ENCODE results near the gene SLC25A34. TPM values are rescaled to one million over a fixed set of nuclear protein-coding genes. Genes with fewer than 3 reads are reported as not detected.
A peak's percentile ranks its signal among the peaks of the same experiment; 100 is the strongest.

The SLC25A34 gene
- total RNA-seq, 1 experiment from 2014 or later, result not detected

DNA sequence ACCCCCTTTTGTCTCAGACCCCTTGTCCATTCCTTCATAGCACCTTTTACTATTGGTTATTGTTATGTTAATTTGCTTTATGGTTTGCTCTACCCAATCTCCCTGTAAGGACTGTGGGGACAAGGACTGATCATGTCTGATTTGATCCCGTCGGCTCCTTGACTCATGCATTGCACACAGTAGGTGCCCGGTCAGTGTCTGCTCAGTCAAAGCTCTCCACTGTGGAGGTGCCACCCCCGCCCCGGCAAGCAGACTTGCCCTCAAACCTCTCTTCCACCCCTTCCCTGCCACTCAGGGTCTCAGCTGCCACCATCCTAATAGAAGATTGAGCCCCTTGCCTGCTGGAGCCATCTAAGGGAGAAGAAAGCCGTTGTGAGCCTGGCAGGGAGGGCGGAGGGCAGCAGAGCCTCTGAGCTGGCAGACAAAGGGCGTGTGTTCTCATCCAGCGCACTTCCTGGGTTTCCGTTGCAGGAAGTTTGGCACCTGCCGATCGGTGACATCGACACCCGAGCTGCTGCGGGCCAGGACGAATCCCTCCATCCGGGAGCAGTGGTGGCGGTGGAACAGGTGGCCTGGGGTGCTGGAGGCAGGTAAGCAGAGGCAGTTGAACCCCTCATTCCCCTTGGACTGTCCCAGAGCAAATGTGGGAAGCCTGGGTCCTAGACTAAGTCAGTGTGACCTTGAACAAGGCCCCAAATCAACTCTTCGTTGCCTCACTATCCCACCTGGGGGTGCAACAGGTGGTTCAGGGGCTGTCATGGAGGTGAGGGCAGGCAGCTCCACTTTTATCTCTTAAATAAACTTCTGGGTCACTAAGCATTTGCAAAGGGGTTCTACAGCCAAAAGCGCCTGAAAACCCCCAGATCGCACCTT is 20.3 kb downstream of the SLC25A34 start:
- no peak overlapping the region for H3K4me3 ChIP-seq
- no peaks in the 10 kb centered on the region for H3K36me3 ChIP-seq
- no peaks in the 10 kb centered on the region for H3K9me3 ChIP-seq
- DNase-seq, result peak; percentile 56
- no peaks in the 10 kb centered on the region for H3K27me3 ChIP-seq

DNA sequence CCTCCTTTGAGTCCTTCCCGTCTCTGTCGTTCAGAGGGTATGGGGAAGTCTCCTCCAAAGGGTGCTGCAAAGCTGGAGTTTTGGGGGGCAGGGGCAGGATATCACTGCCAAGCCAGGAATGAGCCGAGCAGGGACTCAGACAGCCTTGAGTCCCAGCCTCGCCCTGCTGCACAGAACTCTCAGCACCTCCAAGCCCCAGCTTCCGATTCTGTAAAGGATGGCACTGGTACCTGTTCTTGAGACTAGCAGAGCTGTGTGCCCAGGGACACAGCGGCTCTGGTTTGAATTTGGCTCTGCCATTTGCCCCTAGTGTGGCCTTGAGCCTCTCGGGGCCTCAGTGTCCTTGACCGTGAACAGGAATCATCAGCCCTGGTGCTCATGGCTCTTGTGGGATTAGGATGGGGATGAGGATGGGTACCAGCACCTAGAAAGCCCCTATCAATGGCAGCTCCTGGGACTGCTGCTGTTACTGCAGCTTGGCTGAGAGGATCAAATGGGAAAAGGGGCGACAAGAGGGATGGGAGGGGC is 21.0 kb downstream of the SLC25A34 start:
- no peak for DNase-seq
- Histone ChIP-seq H3K27me3 (no peaks in the 10 kb centered on the region), H3K36me3 (no peaks in the 10 kb centered on the region), H3K4me3 (no peak overlapping the region), H3K9me3 (no peaks in the 10 kb centered on the region)

DNA sequence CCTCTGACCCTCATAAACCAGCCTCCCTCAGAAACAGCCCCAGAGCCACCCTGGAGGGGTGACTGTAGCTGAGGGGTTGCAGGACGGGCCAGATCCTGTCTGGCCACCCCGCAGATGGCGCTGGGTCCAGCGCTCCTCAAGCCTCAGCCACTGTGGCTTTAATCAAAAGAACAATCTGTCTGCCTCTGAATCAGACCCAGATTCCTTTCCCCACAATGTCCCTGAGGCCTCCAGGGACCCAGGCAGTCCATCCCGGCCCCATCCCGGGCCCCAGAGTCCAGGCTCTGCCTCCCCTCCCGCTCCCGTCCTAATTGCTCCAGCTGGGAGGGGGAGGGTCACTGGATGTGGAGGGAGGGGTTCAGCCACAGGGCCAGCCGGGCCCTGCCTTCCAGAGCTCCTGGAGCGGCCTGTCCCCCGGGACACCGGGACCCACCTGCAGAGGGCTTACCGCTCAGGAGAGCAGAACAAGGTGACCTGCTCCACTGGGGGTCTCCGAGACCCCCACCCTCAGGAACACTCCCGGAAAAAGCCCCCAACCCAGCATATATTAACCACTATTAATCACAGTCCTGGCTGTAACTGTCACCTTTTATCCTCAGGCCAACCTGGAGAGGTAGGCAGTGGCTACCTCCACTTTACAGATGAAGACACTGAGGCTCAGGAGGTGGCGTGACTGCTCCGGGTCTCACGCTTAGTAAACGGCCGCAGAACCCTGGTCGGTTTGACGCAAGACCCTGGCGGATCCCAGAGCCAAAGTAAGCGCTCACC is 21.7 kb downstream of the SLC25A34 start:
- DNase-seq, result no peak
- Histone ChIP-seq H3K36me3 (no peaks in the 10 kb centered on the region), H3K9me3 (no peaks in the 10 kb centered on the region), H3K27me3 (no peaks in the 10 kb centered on the region), H3K4me3 (no peak overlapping the region)

DNA sequence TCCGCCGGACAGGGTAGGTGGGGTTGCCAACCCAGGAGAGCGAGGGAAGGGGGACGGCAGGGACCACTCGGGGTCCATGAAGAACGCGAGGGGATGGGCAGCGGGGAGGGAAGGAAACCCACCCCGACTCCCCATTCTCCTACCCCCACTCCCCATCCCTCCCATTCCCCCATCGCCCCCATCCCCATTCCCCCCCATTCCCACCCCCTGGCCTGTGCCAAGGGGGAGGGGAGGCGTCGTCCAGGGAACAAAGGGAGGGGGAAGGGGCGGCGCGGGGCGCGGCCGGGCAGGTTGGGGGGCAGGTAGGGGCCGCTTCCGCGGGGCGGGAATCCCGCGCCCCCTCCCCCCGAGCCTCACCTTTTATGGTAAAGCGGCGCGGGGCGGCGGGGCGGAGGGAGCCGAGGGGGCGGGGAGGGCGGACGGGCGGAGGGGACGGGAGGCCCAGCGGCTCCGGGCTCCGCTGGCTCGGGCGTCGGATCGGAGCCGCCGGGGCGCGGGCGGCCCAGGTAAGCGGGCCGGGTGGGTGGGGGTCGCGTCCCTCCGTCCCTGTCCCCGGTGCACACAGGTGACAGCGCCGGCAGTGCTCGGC is 22.4 kb downstream of the SLC25A34 start, which contains the start of gene FBLIM1:
Gene FBLIM1, plus strand, starts transcription at position 453 of the 589 bp plus-strand sequence. CDS start 6,189 bp downstream, outside the sequence.
- no peak for DNase-seq
- Histone ChIP-seq H3K9me3 (no peaks in the 10 kb centered on the region), H3K27me3 (no peaks in the 10 kb centered on the region), H3K36me3 (no peaks in the 10 kb centered on the region), H3K4me3 (peak within 1 kb of the TSS; percentile 59)

DNA sequence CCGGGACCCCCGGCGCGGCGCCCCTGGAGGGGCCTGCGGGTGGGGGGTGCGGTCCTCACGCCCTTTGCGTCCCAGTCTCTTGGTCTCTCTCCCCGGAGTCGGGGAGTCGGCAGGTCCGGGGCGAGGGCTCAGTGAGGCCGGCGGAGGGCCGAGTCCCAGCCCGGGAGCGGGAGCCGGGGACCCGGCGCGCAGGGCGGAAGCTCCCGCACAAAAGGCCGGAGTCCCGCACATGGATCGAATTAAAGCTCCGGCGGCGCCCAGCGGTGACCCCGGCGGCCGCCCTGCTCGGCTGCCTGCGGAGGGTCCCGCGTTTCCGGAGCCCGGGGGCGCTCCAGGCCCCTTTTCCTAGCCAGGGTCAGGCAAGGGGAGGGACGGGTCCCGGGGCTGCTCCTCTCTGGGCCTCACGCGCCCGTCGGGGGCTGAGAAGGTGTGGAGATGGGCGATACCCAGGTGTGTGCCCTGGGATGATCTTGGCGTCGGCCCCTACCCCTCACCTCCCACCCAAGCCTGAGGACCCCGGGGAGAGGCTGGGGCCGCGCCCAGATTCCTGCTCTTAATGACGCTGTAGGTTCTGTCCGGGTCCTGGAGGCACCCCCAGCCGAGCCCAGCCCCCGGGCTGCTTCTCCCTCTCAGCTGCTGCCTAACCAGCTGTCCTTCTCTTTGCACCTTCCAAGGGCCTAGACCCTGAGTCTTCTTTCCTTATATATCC is 23.0 kb downstream of the SLC25A34 start:
- Histone ChIP-seq H3K36me3 (no peaks in the 10 kb centered on the region), H3K27me3 (no peaks in the 10 kb centered on the region), H3K9me3 (no peaks in the 10 kb centered on the region), H3K4me3 (peak overlapping the region; percentile 59)
- DNase-seq, result no peak

DNA sequence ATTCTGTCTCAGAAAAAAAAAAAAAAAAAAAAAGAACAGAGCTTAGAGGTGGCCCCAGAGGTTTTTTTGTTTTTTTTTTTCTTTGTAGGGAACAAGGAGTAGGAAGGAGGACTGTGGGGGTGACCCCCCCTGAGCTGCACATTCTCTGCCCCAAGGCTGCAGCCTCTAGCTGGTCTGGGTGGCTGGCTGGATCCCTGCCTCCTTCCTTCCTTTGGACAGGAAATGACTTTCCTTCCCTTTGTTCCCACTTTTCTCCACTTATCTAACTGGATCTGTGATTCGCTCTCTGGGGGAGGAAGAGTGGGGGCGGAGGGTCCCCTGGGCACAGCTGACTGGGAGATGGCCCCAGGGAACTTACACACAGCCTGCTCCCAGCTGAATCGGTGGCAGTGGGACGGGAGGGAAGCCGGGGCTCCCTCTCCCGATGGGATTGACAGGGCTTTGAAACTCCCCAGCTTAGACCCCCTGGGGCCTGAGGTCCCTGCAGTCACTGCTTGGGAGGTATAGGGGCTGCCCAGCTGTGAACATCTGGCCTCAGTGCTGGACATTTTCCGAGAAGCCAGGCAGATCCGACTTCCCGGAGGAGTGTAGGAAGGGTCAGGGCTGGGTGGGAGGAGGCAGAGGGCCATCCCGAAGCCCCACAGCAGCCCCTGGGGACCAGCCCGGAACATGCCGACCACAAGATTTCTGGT is 24.6 kb downstream of the SLC25A34 start:
- Histone ChIP-seq H3K36me3 (no peaks in the 10 kb centered on the region; the same call in 1 of the 2 replicates), H3K9me3 (no peaks in the 10 kb centered on the region), H3K4me3 (no peak overlapping the region), H3K27me3 (no peaks in the 10 kb centered on the region)
- DNase-seq, result peak; percentile 70

DNA sequence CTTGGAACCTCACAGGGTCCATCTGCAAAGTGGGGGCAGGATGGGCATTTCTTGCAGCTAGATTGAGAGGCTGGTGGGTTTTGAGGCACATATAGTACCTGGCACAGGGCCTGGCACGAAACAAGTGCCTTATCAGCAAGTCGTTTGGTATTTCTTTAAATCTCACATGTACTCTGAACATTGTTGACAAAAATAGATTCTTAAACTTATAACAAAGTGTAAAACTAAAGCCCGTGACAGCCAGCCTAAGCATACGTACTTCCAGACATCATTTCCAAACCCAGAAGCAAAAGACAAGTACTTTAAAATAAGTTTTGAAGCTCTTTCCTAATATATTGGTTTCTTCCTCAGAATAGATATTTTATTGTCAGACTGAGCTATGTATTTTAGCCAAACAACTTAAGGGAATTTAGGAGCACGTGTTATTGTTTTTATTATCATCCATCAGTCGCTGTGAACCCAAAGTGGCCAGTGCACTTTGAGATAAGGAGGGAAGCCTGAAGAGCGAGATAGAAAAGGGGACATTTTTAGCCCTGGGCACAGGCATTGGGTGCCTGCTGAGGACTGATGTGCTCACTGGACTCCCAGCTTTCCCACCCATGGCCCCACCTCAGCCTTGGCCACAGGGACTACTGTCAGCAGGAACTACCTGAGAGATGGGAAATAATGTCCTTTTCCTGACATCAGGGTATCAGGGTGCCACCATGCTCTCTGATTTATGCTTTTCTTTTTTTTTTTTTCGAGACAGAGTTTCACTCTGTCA is 25.5 kb downstream of the SLC25A34 start:
- H3K27me3 ChIP-seq, result no peaks in the 10 kb centered on the region
- no peak for DNase-seq
- no peaks in the 10 kb centered on the region; the same call in 1 of the 2 replicates for H3K36me3 ChIP-seq
- no peaks in the 10 kb centered on the region for H3K9me3 ChIP-seq
- no peak overlapping the region for H3K4me3 ChIP-seq

DNA sequence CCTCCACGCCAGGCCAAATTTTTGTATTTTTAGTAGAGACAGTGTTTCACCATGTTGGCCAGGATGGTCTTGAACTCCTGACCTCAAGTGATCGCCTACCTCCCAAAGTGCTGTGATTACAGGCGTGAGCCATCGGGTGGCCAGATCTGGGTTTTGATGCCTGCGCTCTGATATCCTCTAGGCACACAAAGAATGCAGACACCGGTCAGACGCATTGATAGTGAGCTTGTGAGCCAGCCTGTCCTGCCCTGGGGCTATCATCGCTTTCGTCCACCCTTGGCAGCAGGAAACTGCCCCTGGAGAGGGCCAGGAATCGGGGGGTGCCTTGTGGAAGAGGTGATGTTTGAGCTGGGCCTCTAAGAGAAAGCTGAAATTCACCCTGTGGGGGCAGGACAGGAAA is 26.5 kb downstream of the SLC25A34 start:
- Histone ChIP-seq H3K36me3 (no peaks in the 10 kb centered on the region; the same call in 1 of the 2 replicates), H3K4me3 (no peak overlapping the region), H3K27me3 (no peaks in the 10 kb centered on the region), H3K9me3 (no peaks in the 10 kb centered on the region)
- DNase-seq, result no peak

DNA sequence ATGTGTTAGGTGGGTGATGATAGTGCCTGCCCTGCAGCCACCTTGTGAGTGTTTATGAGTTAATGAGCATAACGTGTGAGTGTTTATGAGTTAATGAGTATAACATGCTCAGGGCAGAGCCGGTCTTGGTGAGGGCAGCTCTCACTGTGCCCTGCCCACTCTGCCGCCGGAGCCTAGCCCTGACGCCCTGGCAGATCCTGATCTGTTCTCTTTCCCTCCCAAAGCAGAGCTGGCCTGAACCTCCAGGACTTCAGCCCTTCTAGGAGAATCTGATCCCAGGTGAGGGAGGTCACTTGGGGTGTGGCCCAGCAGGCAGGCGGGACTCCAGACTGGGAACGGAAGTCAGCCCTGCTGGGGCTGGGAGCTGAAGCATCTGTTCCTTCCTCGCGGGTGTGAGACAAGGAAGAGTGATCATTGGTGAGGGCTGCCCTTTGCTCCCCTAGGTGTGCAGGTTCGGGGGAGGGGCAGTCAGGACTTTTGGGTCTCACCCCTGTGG is 28.3 kb downstream of the SLC25A34 start:
- Histone ChIP-seq H3K9me3 (no peaks in the 10 kb centered on the region), H3K4me3 (no peak overlapping the region), H3K27me3 (no peaks in the 10 kb centered on the region), H3K36me3 (no peaks in the 10 kb centered on the region; the same call in none of the 2 replicates)
- DNase-seq, result no peak

DNA sequence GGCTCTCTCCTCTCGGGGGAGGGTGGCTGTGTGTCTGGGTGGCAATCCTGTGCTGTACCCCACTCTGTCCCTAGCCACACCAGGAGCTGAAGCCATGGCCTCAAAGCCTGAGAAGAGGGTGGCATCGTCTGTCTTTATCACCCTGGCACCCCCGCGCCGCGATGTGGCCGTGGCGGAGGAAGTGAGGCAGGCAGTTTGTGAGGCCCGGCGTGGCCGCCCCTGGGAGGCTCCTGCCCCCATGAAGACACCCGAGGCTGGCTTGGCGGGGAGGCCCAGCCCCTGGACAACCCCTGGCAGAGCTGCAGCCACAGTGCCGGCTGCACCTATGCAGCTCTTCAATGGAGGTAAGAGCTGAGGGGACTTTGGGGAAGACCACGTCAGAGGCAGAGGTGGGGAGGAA is 28.8 kb downstream of the SLC25A34 start:
- H3K4me3 ChIP-seq, result no peak overlapping the region
- no peaks in the 10 kb centered on the region; the same call in none of the 2 replicates for H3K36me3 ChIP-seq
- no peaks in the 10 kb centered on the region for H3K9me3 ChIP-seq
- H3K27me3 ChIP-seq, result no peaks in the 10 kb centered on the region
- no peak for DNase-seq

DNA sequence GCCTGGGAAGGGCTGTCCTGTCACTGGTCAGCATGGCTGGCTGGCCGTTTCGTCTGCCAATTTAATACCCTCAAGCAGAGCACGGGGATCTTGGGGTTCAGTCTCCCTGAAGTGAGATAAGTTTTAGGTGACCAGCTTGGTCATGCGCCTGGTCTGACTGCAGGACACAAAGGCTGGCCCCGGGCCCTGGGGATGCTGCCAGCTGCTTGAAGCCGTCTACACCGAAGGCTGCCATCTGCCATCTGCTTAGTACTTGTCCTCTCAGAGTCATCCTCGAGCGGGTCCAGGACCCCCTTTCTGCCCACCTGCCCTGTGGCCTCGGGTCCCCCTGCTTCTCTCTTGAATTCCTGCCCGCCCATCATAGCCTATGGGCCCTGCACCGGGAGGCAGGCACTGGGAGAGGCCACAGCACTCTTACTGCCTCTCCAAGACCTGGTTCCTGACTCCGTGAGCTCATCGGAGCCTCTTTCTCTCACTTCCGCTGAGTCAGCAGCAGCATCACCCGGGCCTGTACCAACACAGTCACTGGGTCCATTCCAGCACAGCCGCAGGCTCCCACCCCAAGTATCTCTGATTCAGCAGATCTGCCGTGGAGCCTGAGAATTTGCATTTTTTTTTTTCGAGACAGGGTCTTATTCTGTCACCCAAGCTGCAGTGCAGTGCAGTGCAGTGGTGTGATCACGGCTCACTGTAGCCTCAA is 29.6 kb downstream of the SLC25A34 start:
- H3K4me3 ChIP-seq, result no peak overlapping the region
- H3K27me3 ChIP-seq, result no peaks in the 10 kb centered on the region
- peak; percentile 95 for DNase-seq
- H3K36me3 ChIP-seq, result no peaks in the 10 kb centered on the region; the same call in none of the 2 replicates
- H3K9me3 ChIP-seq, result no peaks in the 10 kb centered on the region

DNA sequence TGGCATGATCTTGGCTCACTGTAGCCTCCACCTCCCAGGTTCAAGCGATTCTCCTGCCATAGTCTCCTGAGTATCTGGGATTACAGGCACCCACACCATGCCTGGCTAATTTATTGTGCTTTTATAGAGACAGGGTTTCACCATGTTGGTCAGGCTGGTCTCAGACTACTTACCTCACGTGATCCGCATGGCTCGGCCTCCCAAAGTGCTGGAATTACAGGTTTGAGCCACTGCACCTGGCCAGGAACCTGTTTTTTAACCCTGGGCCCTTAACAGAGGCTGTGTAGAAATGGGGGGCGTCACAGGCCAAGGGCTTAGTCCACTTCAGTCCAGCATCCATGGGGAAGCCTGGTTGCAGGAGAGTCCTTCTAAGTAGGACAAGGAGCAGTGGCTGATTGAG is 31.9 kb downstream of the SLC25A34 start:
- Histone ChIP-seq H3K27me3 (no peaks in the 10 kb centered on the region), H3K36me3 (no peaks in the 10 kb centered on the region; the same call in none of the 2 replicates)
- no peak for DNase-seq

DNA sequence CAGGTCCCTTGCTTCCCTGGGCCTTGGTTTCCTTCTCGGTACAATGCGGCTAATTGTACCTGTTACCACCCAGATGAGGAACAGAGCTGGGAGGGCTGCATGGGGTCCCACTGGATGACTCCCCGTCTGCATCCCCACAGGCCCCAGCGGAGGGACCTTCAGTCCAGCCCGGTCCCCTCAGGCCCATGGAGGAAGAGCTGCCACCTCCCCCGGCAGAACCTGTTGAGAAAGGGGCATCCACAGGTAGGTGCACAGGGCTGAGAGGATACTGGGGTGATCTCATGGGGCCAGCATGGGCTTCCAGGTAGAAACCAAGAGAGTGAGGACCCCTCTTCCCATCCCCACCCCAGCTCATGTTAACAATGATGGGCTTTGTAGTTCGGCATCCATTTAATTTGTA is 32.3 kb downstream of the SLC25A34 start:
- Histone ChIP-seq H3K36me3 (no peaks in the 10 kb centered on the region; the same call in none of the 2 replicates), H3K9me3 (no peaks in the 10 kb centered on the region), H3K27me3 (no peaks in the 10 kb centered on the region), H3K4me3 (no peak overlapping the region)
- DNase-seq, result no peak

More for the DNA sequence above, 31.9 kb downstream of the SLC25A34 start:
- Histone ChIP-seq H3K9me3 (no peaks in the 10 kb centered on the region), H3K4me3 (no peak overlapping the region)

DNA sequence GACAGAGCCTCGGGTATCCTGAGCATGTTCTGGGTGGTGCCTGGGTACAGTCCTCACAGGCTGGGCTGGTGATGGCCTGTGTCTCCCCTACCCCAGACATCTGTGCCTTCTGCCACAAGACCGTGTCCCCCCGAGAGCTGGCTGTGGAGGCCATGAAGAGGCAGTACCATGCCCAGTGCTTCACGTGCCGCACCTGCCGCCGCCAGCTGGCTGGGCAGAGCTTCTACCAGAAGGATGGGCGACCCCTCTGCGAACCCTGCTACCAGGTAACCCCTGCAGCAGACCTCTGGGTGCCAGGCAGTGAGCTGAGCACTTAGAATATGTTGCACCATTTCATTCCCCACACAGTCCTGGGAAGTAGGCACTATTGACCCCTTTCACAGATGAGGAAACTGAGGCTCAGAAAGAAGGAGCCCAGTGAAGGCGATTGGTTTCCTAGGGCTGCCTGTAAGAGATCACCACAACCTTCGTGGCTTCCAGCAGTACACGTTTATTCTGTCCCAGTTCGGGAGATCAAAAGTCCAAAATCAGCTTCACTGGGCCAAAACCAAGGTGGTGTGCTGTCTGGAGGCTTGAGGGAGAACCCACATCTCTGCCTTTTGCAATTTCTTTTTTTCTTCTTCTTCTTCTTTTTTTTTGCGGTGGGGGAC is 34.4 kb downstream of the SLC25A34 start:
- H3K36me3 ChIP-seq, result no peaks in the 10 kb centered on the region; the same call in 1 of the 2 replicates
- DNase-seq, result no peak
- H3K27me3 ChIP-seq, result no peaks in the 10 kb centered on the region
- no peak overlapping the region for H3K4me3 ChIP-seq
- no peaks in the 10 kb centered on the region for H3K9me3 ChIP-seq
